GM21717 (cell line): ENCODE measurements around the gene CST9.

Experiments used
- ATAC-seq: cut with Tn5 transposase; IDR thresholded peaks from one replicate; pipeline ENCODE4 v1.9.1; 2021; ENCODE audit warnings: mild to moderate bottlenecking, moderate library complexity; ENCODE audit not compliant: unreplicated experiment

Gene CST9

GRCh38 chr20:23605867-23606651 lies at the start of gene CST9:
TSS of gene CST9 (minus strand) at chr20:23605917. CDS start at chr20:23605864, 53 bp downstream.
- no peak for ATAC-seq

GRCh38 chr20:23654717-23655116 lies 49.0 kb upstream of the CST9 start:
- ATAC-seq, result no peak

- ATAC-seq, result no peak
Observed at GRCh38 chr20:23654000-23654399, 48.3 kb upstream of the CST9 start.

GRCh38 chr20:23653400-23653938 lies 47.8 kb upstream of the CST9 start:
- ATAC-seq, result no peak

- no peak for ATAC-seq
Observed at GRCh38 chr20:23652926-23653325, 47.2 kb upstream of the CST9 start.

- ATAC-seq, result no peak
Observed at GRCh38 chr20:23652371-23652770, 46.7 kb upstream of the CST9 start.

GRCh38 chr20:23651117-23651516 lies 45.4 kb upstream of the CST9 start:
- ATAC-seq, result no peak

GRCh38 chr20:23649830-23650417 lies 44.2 kb upstream of the CST9 start:
- ATAC-seq, result no peak

GRCh38 chr20:23649242-23649641 lies 43.5 kb upstream of the CST9 start:
- no peak for ATAC-seq

GRCh38 chr20:23647346-23647745 lies 41.6 kb upstream of the CST9 start:
- no peak for ATAC-seq

GRCh38 chr20:23646106-23646873 lies 40.6 kb upstream of the CST9 start:
- ATAC-seq, result no peak

- no peak for ATAC-seq
Observed at GRCh38 chr20:23645575-23645974, 39.9 kb upstream of the CST9 start.

- ATAC-seq, result no peak
Observed at GRCh38 chr20:23644164-23644563, 38.4 kb upstream of the CST9 start.

- no peak for ATAC-seq
Observed at GRCh38 chr20:23643659-23644058, 37.9 kb upstream of the CST9 start.

GRCh38 chr20:23641936-23642751 lies 36.4 kb upstream of the CST9 start:
- no peak for ATAC-seq

GRCh38 chr20:23640671-23641667 lies 35.3 kb upstream of the CST9 start:
- ATAC-seq, result no peak

GRCh38 chr20:23640018-23640601 lies 34.4 kb upstream of the CST9 start:
- no peak for ATAC-seq

GRCh38 chr20:23639490-23639958 lies 33.8 kb upstream of the CST9 start:
- ATAC-seq, result no peak

GRCh38 chr20:23638309-23638708 lies 32.6 kb upstream of the CST9 start:
- no peak for ATAC-seq
